Activated naive CD4-positive, alpha-beta T cell treated with anti-CD3 and anti-CD28 coated beads for 36 hours (primary cell): Measurements from ENCODE around the gene ARHGAP6. TPM values are rescaled to one million over a fixed set of nuclear protein-coding genes. Genes with fewer than 3 reads are reported as not detected.
"Not testable (repeated sequence)": the region's sequence is repeated elsewhere in the genome, so short reads cannot be mapped to it uniquely, and the experiment has no call there.

ENCODE experiments used
- CTCF ChIA-PET: fragments of 350-600 bp; sonication (Branson Sonifier 250); formaldehyde crosslinking; loops from one replicate; lab custom pipeline; 2021; ENCODE audit warnings: antibody characterized with exemption; lab: Charles Lee
- DNase-seq: peaks from one replicate; pipeline ENCODE4 v3.0.0-alpha.2; 2020
- H3K27ac Mint-ChIP-seq: one replicate; pipeline ENCODE4 v1.8.0; 2021; ENCODE audit warnings: mild to moderate bottlenecking, mixed read lengths
- H3K27me3 Mint-ChIP-seq: one replicate; pipeline ENCODE4 v1.8.0; 2021; ENCODE audit warnings: low read depth, mixed read lengths
- H3K36me3 Mint-ChIP-seq: one replicate; pipeline ENCODE4 v1.8.0; 2021; ENCODE audit warnings: low read depth, mixed read lengths
- H3K4me1 Mint-ChIP-seq: one replicate; pipeline ENCODE4 v1.8.0; 2021; ENCODE audit warnings: low read depth, mixed read lengths
- H3K4me3 Mint-ChIP-seq: one replicate; pipeline ENCODE4 v1.8.0; 2021; ENCODE audit warnings: mild to moderate bottlenecking, moderate library complexity, mixed read lengths
- H3K9me3 Mint-ChIP-seq: one replicate; pipeline ENCODE4 v1.8.0; 2021; ENCODE audit warnings: mixed read lengths
- intact Hi-C: fragments of 100-400 bp; cut with micrococcal nuclease; formaldehyde crosslinking; loops from one replicate; pipeline ENCODE4 v1.15.1; 2023
- total RNA-seq, 2 experiments: library from RNA; stranded (reverse); gene quantifications; one replicate each; pipeline ENCODE4 v1.2.3, GENCODE V29; 2021

The ARHGAP6 gene
- total RNA-seq, 2 experiments from 2014 or later = not detected

GRCh38 chrX:11355944-11356343 lies 309.8 kb downstream of the ARHGAP6 start:
- H3K27ac Mint-ChIP-seq, H3K4me1 Mint-ChIP-seq, H3K27me3 Mint-ChIP-seq, H3K4me3 Mint-ChIP-seq, intact Hi-C loops, CTCF ChIA-PET, DNase-seq, H3K9me3 Mint-ChIP-seq, H3K36me3 Mint-ChIP-seq: not testable (repeated sequence)

- H3K9me3 Mint-ChIP-seq = no peaks in the 10 kb centered on the region
- no peak overlapping the region for H3K4me3 Mint-ChIP-seq
- no peaks in the 10 kb centered on the region for H3K27me3 Mint-ChIP-seq
- no peak for DNase-seq
- intact Hi-C loops = no loop called here
- CTCF ChIA-PET = no interaction called here
- H3K27ac Mint-ChIP-seq = no peak overlapping the region
- no peaks in the 10 kb centered on the region for H3K4me1 Mint-ChIP-seq
- no peaks in the 10 kb centered on the region for H3K36me3 Mint-ChIP-seq
These were observed 310.3 kb downstream of the ARHGAP6 start for GRCh38 chrX:11355259-11355909.

- intact Hi-C loops = no loop called here
- Mint-ChIP-seq H3K4me1 (no peaks in the 10 kb centered on the region), H3K27ac (no peak overlapping the region), H3K27me3 (no peaks in the 10 kb centered on the region), H3K4me3 (no peak overlapping the region), H3K36me3 (no peaks in the 10 kb centered on the region), H3K9me3 (no peaks in the 10 kb centered on the region)
- CTCF ChIA-PET = no interaction called here
- DNase-seq = no peak
These were observed 313.4 kb downstream of the ARHGAP6 start for GRCh38 chrX:11352296-11352741.

GRCh38 chrX:11351375-11352295 lies 314.1 kb downstream of the ARHGAP6 start:
- intact Hi-C loops = no loop called here
- H3K4me1 Mint-ChIP-seq = no peaks in the 10 kb centered on the region
- H3K9me3 Mint-ChIP-seq = no peaks in the 10 kb centered on the region
- no peaks in the 10 kb centered on the region for H3K27me3 Mint-ChIP-seq
- no peak overlapping the region for H3K4me3 Mint-ChIP-seq
- CTCF ChIA-PET = no interaction called here
- no peak for DNase-seq
- H3K27ac Mint-ChIP-seq = no peak overlapping the region
- no peaks in the 10 kb centered on the region for H3K36me3 Mint-ChIP-seq

- Mint-ChIP-seq H3K4me1 (no peaks in the 10 kb centered on the region), H3K4me3 (no peak overlapping the region), H3K9me3 (no peaks in the 10 kb centered on the region), H3K27me3 (no peaks in the 10 kb centered on the region), H3K27ac (no peak overlapping the region), H3K36me3 (no peaks in the 10 kb centered on the region)
- intact Hi-C loops = no loop called here
- DNase-seq = no peak
- CTCF ChIA-PET = no interaction called here
These were observed 315.9 kb downstream of the ARHGAP6 start for GRCh38 chrX:11349661-11350337.

- no peak overlapping the region for H3K27ac Mint-ChIP-seq
- H3K36me3 Mint-ChIP-seq = no peaks in the 10 kb centered on the region
- no peaks in the 10 kb centered on the region for H3K4me1 Mint-ChIP-seq
- CTCF ChIA-PET = no interaction called here
- H3K27me3 Mint-ChIP-seq = no peaks in the 10 kb centered on the region
- intact Hi-C loops = no loop called here
- no peak overlapping the region for H3K4me3 Mint-ChIP-seq
- no peaks in the 10 kb centered on the region for H3K9me3 Mint-ChIP-seq
- DNase-seq = no peak
These were observed 316.7 kb downstream of the ARHGAP6 start for GRCh38 chrX:11349020-11349419.

- H3K27ac Mint-ChIP-seq = no peak overlapping the region
- H3K4me3 Mint-ChIP-seq = no peak overlapping the region
- no peaks in the 10 kb centered on the region for H3K9me3 Mint-ChIP-seq
- H3K36me3 Mint-ChIP-seq = no peaks in the 10 kb centered on the region
- CTCF ChIA-PET = no interaction called here
- no peaks in the 10 kb centered on the region for H3K27me3 Mint-ChIP-seq
- no peak for DNase-seq
- H3K4me1 Mint-ChIP-seq = no peaks in the 10 kb centered on the region
- intact Hi-C loops = no loop called here
These were observed 318.4 kb downstream of the ARHGAP6 start for GRCh38 chrX:11347300-11347699.

GRCh38 chrX:11346121-11346682 lies 319.5 kb downstream of the ARHGAP6 start:
- intact Hi-C loops = no loop called here
- no peak for DNase-seq
- H3K36me3 Mint-ChIP-seq = no peaks in the 10 kb centered on the region
- H3K27ac Mint-ChIP-seq = no peak overlapping the region
- no peaks in the 10 kb centered on the region for H3K27me3 Mint-ChIP-seq
- no peaks in the 10 kb centered on the region for H3K9me3 Mint-ChIP-seq
- no peak overlapping the region for H3K4me3 Mint-ChIP-seq
- CTCF ChIA-PET = no interaction called here
- no peaks in the 10 kb centered on the region for H3K4me1 Mint-ChIP-seq

GRCh38 chrX:11342673-11343072 lies 323.0 kb downstream of the ARHGAP6 start:
- DNase-seq = no peak
- Mint-ChIP-seq H3K9me3 (no peaks in the 10 kb centered on the region), H3K36me3 (no peaks in the 10 kb centered on the region), H3K4me3 (no peak overlapping the region), H3K27me3 (peaks cover 2% of the 10 kb centered on the region), H3K4me1 (no peaks in the 10 kb centered on the region), H3K27ac (no peak overlapping the region)
- intact Hi-C loops = no loop called here
- CTCF ChIA-PET = no interaction called here

GRCh38 chrX:11341274-11342201 lies 324.2 kb downstream of the ARHGAP6 start:
- no peaks in the 10 kb centered on the region for H3K9me3 Mint-ChIP-seq
- intact Hi-C loops = no loop called here
- no peak overlapping the region for H3K27ac Mint-ChIP-seq
- no peak overlapping the region for H3K4me3 Mint-ChIP-seq
- no peak for DNase-seq
- H3K36me3 Mint-ChIP-seq = no peaks in the 10 kb centered on the region
- CTCF ChIA-PET = no interaction called here
- H3K4me1 Mint-ChIP-seq = no peaks in the 10 kb centered on the region
- peaks cover 2% of the 10 kb centered on the region for H3K27me3 Mint-ChIP-seq

GRCh38 chrX:11337292-11338009 lies 328.3 kb downstream of the ARHGAP6 start:
- H3K4me3 Mint-ChIP-seq = no peak overlapping the region
- intact Hi-C loops = no loop called here
- no peak for DNase-seq
- no peaks in the 10 kb centered on the region for H3K36me3 Mint-ChIP-seq
- peaks cover 2% of the 10 kb centered on the region for H3K27me3 Mint-ChIP-seq
- H3K27ac Mint-ChIP-seq = no peak overlapping the region
- no peaks in the 10 kb centered on the region for H3K4me1 Mint-ChIP-seq
- H3K9me3 Mint-ChIP-seq = no peaks in the 10 kb centered on the region
- CTCF ChIA-PET = no interaction called here
